Prostate gland (tissue), 2 donors: ENCODE results near the gene CKAP5. TPM values are rescaled to one million over a fixed set of nuclear protein-coding genes. Genes with fewer than 3 reads are reported as not detected.

Experiments used
- DNase-seq: peaks from one replicate; pipeline ENCODE4 v3.0.0-alpha.2; 2019; ENCODE audit warnings: low spot score
- H3K27ac ChIP-seq, 2 donors: fragments of 200-600 bp; sonication (generic); 2 replicates each; pipeline ENCODE4 v1.5.1; 2017 to 2019
- H3K27me3 ChIP-seq: fragments of 200-600 bp; sonication (generic); replicated peaks from 2 replicates; pipeline ENCODE4 v1.5.1; 2019; ENCODE audit not compliant: insufficient read depth
- H3K36me3 ChIP-seq, 2 donors: fragments of 200-600 bp; sonication (generic); 1 replicate in 1 of 2; 2 replicates in 1 of 2; pipeline versions ENCODE4 v1.5.1 to v1.8.1; 2017 to 2019
- H3K4me1 ChIP-seq: fragments of 200-600 bp; sonication (generic); replicated peaks from 2 replicates; pipeline ENCODE4 v1.5.1; 2019
- H3K4me3 ChIP-seq, 2 donors: fragments of 200-600 bp; sonication (generic); 2 replicates each; pipeline ENCODE4 v1.5.1; 2017 to 2019
- H3K9me3 ChIP-seq: fragments of 200-600 bp; sonication (generic); 2 replicates; pipeline ENCODE4 v1.5.1; 2017
- CTCF ChIP-seq, 4 experiments: fragments of 200-600 bp in 2 of 4; fragments of 450-650 bp in 2 of 4; sonication (generic) in 2 of 4; IDR thresholded peaks; 1 replicate in 3 of 4; 2 replicates in 1 of 4; pipeline ENCODE4 v1.5.1; 2016 to 2019; ENCODE audit warnings: antibody characterized with exemption in 4 of 4, mild to moderate bottlenecking in 2 of 4, moderate library complexity in 2 of 4
- POLR2A ChIP-seq: fragments of 450-650 bp; IDR thresholded peaks from one replicate; pipeline ENCODE4 v1.6.1; 2016; ENCODE audit warnings: antibody characterized with exemption, mild to moderate bottlenecking
- POLR2AphosphoS5 ChIP-seq: sonication (generic); formaldehyde crosslinking; IDR thresholded peaks from one replicate; pipeline ENCODE4 v1.6.1; 2017; ENCODE audit warnings: antibody characterized with exemption
- WGBS: methylation state at CpG from one replicate; pipeline ENCODE4 v1.1.5; 2018; 5-methylcytosine and 5-hydroxymethylcytosine counted together
- intact Hi-C: fragments of 100-400 bp; cut with DNase I; formaldehyde crosslinking; loops from one replicate; pipeline ENCODE4 v1.14.2; 2022
- total RNA-seq, 2 donors: library from RNA; depleted of rRNA; stranded (reverse); fragments of >200 nt; gene quantifications; one replicate each; pipeline ENCODE4 v1.1.0, GENCODE V29; 2016

CKAP5 gene
- total RNA-seq, 2 donors from 2014 or later: 31.6 to 58.8 TPM

GRCh38 chr11:46827995-46828394 lies 18.1 kb downstream of the CKAP5 start:
- intact Hi-C loops: no loop called here
- WGBS: 15% methylated on average over 1 of the region's 1 CpG
- Histone ChIP-seq H3K27me3 (no peaks in the 10 kb centered on the region), H3K9me3 (no peaks in the 10 kb centered on the region), H3K4me3 (no peak overlapping the region), H3K4me1 (no peaks in the 10 kb centered on the region), H3K27ac (no peak overlapping the region), H3K36me3 (no peaks in the 10 kb centered on the region)
- no peak for DNase-seq
- TF ChIP-seq POLR2AphosphoS5: no peak
- no peak for TF ChIP-seq CTCF (IDR thresholded peaks at IDR 0.05)
- TF ChIP-seq POLR2A: no peak

GRCh38 chr11:46826310-46827044 lies 19.6 kb downstream of the CKAP5 start:
- no peaks in the 10 kb centered on the region for H3K4me1 ChIP-seq
- no peaks in the 10 kb centered on the region for H3K36me3 ChIP-seq
- TF ChIP-seq CTCF (IDR thresholded peaks at IDR 0.05) (peak in 2 of 4 experiments; percentile 19 to 36), POLR2A (no peak), POLR2AphosphoS5 (peak; percentile 60)
- peak; percentile 72 for DNase-seq
- intact Hi-C loops: no loop called here
- H3K9me3 ChIP-seq: no peaks in the 10 kb centered on the region
- WGBS: 2% methylated on average over 32 of the region's 32 CpGs
- no peaks in the 10 kb centered on the region for H3K27me3 ChIP-seq
- peak overlapping the region; percentile 51 to 68 for H3K27ac ChIP-seq
- H3K4me3 ChIP-seq: peak overlapping the region; percentile 39

GRCh38 chr11:46808799-46809431 lies 37.2 kb downstream of the CKAP5 start:
- Histone ChIP-seq H3K4me1 (no peaks in the 10 kb centered on the region), H3K9me3 (no peaks in the 10 kb centered on the region), H3K4me3 (no peak overlapping the region), H3K27me3 (no peaks in the 10 kb centered on the region), H3K27ac (no peak overlapping the region), H3K36me3 (no peaks in the 10 kb centered on the region)
- no peak for DNase-seq
- TF ChIP-seq POLR2AphosphoS5: no peak
- no peak for TF ChIP-seq POLR2A
- no peak for TF ChIP-seq CTCF (IDR thresholded peaks at IDR 0.05)
- intact Hi-C loops: no loop called here
- 73% methylated on average over 3 of the region's 3 CpGs for WGBS

- Histone ChIP-seq H3K4me1 (no peaks in the 10 kb centered on the region), H3K4me3 (no peak overlapping the region), H3K27me3 (no peaks in the 10 kb centered on the region), H3K9me3 (no peaks in the 10 kb centered on the region), H3K27ac (no peak overlapping the region), H3K36me3 (no peaks in the 10 kb centered on the region)
- DNase-seq: no peak
- intact Hi-C loops: no loop called here
- TF ChIP-seq POLR2A (no peak), CTCF (IDR thresholded peaks at IDR 0.05) (no peak), POLR2AphosphoS5 (no peak)
- WGBS: 85% methylated on average over 7 of the region's 7 CpGs
These were observed 44.2 kb downstream of the CKAP5 start for GRCh38 chr11:46801694-46802470.
